Astrocyte of the spinal cord (primary cell): ENCODE results near the gene NCF4.

Experiments
- DNase-seq: peaks from one replicate; pipeline ENCODE4 v3.0.0; 2011; ENCODE audit warnings: low read depth, low spot score
- H3K4me3 ChIP-seq: 2 replicates; pipeline ENCODE4 v1.5.1; 2011; ENCODE audit warnings: low read depth, mild to moderate bottlenecking, low read length, moderate library complexity
- in situ Hi-C: cut with HindIII; loops from 2 replicates; pipeline ENCODE4 v1.10.0; 2017; ENCODE audit warnings: low sequenced_read_pairs
- TF ChIP-seq, protein P1 (sequence below): IDR thresholded peaks from 2 replicates; pipeline ENCODE4 v1.5.1; 2012; ENCODE audit warnings: low read depth, mild to moderate bottlenecking, low read length, inconsistent platforms

Gene NCF4

DNA sequence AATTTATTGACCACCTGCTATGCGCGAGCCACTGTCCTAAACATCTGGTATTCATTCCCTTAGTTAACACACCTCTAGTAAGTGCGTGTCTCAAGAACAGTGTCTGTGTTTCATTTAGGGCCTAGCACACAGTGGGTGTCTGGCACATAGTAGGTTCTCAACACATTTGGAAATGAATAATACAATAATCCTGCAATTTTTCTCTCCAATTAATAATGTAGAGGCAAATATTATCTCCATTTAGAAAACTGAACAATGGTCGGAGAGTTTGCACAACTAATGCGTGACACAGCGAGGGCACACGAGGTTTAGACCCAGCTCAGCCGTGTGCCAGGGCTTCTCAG, 4.0 kb upstream of the NCF4 start:
- in situ Hi-C loops = no loop called here
- TF ChIP-seq, protein P1, sequence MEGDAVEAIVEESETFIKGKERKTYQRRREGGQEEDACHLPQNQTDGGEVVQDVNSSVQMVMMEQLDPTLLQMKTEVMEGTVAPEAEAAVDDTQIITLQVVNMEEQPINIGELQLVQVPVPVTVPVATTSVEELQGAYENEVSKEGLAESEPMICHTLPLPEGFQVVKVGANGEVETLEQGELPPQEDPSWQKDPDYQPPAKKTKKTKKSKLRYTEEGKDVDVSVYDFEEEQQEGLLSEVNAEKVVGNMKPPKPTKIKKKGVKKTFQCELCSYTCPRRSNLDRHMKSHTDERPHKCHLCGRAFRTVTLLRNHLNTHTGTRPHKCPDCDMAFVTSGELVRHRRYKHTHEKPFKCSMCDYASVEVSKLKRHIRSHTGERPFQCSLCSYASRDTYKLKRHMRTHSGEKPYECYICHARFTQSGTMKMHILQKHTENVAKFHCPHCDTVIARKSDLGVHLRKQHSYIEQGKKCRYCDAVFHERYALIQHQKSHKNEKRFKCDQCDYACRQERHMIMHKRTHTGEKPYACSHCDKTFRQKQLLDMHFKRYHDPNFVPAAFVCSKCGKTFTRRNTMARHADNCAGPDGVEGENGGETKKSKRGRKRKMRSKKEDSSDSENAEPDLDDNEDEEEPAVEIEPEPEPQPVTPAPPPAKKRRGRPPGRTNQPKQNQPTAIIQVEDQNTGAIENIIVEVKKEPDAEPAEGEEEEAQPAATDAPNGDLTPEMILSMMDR = no peak
- H3K4me3 ChIP-seq = no peak overlapping the region
- no peak for DNase-seq

DNA sequence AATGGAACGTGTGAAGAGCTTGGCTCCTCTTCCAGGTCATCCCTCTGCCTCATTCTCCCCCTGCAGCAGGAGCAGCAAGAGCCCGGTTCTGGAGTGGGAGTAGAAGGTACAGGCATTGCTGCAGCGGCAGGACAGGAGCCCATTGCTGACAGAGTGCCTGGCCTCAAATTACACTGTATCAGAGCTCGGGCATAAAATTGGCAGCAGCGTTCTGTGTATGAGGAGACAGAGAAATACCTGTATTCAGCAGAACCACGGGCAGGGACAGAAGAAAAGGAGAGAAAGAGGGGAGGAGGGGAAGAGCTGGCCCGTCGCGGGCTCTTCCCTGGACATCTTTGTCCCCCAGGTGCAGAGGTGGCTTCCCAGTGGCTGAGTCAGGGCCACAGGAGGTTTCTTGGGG, 2.6 kb upstream of the NCF4 start:
- DNase-seq = no peak
- no peak overlapping the region for H3K4me3 ChIP-seq
- TF ChIP-seq, protein P1 = no peak
- in situ Hi-C loops = no loop called here

DNA sequence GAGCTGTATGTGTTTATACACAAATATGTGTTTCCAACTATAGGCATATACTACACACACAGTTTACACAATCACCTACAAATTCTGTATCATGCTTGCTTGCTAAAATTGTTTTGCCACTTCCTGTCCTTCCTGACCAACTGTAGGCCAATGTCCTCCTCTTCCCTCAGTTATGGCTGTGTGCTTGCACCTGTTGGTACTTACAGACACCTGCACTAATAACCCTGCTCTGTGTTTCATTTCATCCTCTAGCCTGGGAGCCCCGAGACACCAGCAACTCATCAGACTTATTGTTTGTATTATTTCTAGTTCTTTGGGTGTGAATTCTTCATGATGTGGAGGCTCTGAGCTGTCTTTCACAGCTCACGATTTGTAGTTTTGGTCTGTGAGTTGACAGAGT, 1.8 kb upstream of the NCF4 start:
- no peak overlapping the region for H3K4me3 ChIP-seq
- DNase-seq = no peak
- TF ChIP-seq, protein P1 = no peak
- in situ Hi-C loops = no loop called here

DNA sequence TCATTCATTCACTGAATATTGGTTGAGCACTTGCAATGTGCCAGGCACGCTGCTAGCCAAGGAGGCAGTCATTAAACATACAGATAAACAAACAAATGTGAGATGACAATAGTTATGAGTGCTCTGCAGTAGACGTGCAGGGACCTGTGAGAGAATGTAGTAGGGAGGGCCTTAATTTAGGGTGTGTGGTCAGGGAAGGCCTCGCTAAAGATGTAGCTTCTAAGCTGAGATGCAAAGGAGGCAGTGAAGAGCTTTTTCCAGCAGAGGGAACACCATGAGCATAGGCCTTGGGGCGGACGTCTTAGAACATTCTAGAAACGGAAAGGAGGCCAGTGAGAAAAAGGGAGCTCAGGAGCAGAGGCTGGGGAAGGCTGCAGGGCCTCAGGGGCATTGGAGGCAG, 789 bp upstream of the NCF4 start:
- no peak for DNase-seq
- H3K4me3 ChIP-seq = no peak overlapping the region
- in situ Hi-C loops = no loop called here
- TF ChIP-seq, protein P1 = no peak

DNA sequence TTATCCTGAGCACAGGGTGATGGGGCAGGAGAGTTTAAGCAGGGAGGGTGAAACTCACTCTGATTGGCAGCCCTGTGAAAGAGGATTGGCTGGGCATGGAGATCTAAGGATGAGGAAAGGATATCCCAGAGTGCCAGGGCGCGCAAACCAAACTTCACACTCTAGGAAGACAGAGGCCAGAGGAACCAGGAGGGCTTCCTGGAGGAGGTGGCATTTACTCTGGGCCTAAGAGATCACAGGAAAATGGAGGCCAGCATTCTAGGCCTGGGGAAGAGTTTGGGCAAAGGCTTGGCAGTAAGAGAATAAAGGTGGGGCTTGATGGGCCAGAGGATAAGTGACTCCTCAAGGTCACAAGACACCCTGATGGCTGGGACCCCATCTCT, 377 bp upstream of the NCF4 start:
- DNase-seq = no peak
- TF ChIP-seq, protein P1 = no peak
- no peak overlapping the region for H3K4me3 ChIP-seq
- in situ Hi-C loops = no loop called here

DNA sequence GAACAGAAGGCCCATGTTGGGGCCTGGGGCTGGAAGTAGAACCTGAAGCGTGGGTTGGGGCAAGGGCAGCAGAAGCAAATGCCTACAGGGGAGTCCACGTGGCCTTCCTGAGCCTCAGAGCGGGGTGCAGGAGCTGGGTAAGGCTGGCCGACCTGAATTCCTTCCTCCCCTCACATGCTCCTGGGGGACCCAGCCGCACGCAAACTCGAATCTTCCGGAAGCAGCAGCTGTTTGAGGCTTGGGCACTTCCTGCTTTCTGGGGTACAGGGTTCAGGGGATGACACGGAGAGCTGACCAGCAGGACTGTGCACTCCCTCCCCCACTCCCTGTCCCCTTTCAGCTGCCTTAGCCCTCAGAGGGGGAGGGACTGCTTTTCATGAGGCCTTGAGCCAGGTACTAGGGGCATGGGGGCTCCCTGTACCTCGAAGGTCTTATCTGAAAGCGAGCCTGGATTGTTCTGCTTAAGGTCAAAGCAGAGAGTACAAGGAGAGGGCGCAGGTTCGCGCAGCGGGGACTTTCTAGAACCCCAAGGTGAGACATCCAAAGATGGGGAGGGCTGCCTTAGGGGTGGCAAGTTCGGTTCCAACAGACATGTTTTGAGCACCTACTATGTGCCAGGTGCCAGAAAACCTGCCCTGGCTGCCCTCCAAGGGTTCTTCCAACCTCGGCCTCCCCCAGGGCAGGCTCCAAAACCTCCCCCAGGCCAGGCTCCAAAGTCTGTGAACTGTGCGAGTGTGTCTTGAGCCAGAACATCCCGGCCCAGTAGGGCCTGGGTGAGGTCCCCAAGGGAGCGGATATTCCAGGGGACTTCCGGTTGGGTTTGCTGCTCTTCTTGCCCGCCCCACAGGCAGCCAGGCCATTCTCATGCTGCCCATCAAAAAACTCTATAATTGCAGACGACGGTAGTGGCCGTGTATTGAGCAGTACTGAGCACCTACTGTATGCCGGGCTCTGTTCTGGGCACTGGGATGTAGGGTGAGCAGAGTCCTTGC, 1.7 kb downstream of the NCF4 start:
- DNase-seq = no peak
- TF ChIP-seq, protein P1 = no peak
- no peak overlapping the region for H3K4me3 ChIP-seq
- in situ Hi-C loops = no loop called here
